Adrenal gland (tissue), 12 donors: ENCODE results near the gene TET3. TPM values are rescaled to one million over a fixed set of nuclear protein-coding genes. Genes with fewer than 3 reads are reported as not detected.

Experiments
- DNase-seq, 7 donors: peaks; one replicate each; pipeline ENCODE4 v3.0.0-alpha.2; 2019 to 2020
- H3K27ac ChIP-seq, 5 donors: fragments of 200-600 bp; sonication (generic) in 4 of 5; 1 replicate in 3 of 5; 2 replicates in 2 of 5; pipeline versions ENCODE4 v1.5.1 to v1.8.0; 2016 to 2020; ENCODE audit warnings: mild to moderate bottlenecking in 1 of 5
- H3K27me3 ChIP-seq: fragments of 200-600 bp; 2 replicates; pipeline ENCODE4 v1.8.0; 2021
- H3K36me3 ChIP-seq, 2 donors: fragments of 200-600 bp; replicated peaks in 1 of 2; 1 replicate in 1 of 2; 2 replicates in 1 of 2; pipeline versions ENCODE4 v1.5.1 to v1.8.0; 2018 to 2022
- H3K4me1 ChIP-seq, 2 donors: fragments of 200-600 bp; replicated peaks in 1 of 2; 1 replicate in 1 of 2; 2 replicates in 1 of 2; pipeline versions ENCODE4 v1.5.1 to v1.8.0; 2018 to 2021
- H3K4me3 ChIP-seq, 4 donors: fragments of 200-600 bp; sonication (generic) in 3 of 4; one replicate each; pipeline ENCODE4 v1.5.1; 2016 to 2018
- H3K9me3 ChIP-seq, 3 donors: fragments of 200-600 bp; sonication (generic) in 1 of 3; replicated peaks in 1 of 3; 1 replicate in 2 of 3; 2 replicates in 1 of 3; pipeline versions ENCODE4 v1.5.1 to v1.8.0; 2016 to 2021
- POLR2A ChIP-seq, 2 donors: fragments of 450-650 bp; IDR thresholded peaks; one replicate each; pipeline ENCODE4 v1.6.1; 2017; ENCODE audit warnings: antibody characterized with exemption in 2 of 2, mild to moderate bottlenecking in 2 of 2, moderate library complexity in 1 of 2
- WGBS, 4 donors: extraction: QIAGEN DNeasy Blood & Tissue Kit in 2 of 4; methylation state at CpG; one replicate each; pipeline versions ENCODE4 v1.1.5 to v1.1.7; 2013 to 2017; 5-methylcytosine and 5-hydroxymethylcytosine counted together
- intact Hi-C, 2 donors: fragments of 100-400 bp; cut with DNase I; formaldehyde crosslinking; loops; one replicate each; pipeline versions ENCODE4 v1.14.1 to v1.15.0; 2022 to 2023
- polyA plus RNA-seq, 3 donors: library from polyadenylated mRNA; stranded (reverse); fragments of 200-250 nt in 2 of 3; fragments of 350-450 nt in 1 of 3; fragmentation: Illumina TruSeq in 1 of 3; extraction: RNeasy Lipid Tissue Mini Kit (QIAGEN cat#74804) in 1 of 3; gene quantifications; one replicate each; pipeline ENCODE4 v1.2.3, GENCODE V29; 2013 to 2014
- total RNA-seq, 9 donors: library from RNA; depleted of rRNA in 4 of 9; stranded (reverse); fragments of >200 nt in 4 of 9; fragments of 120-200 nt in 1 of 9; fragmentation: NEBNext Ultra II Directional in 1 of 9; extraction: Animal tissue kit (Norgen Biotek cat#: 25700) in 1 of 9; gene quantifications; one replicate each; pipeline versions ENCODE4 v1.1.0 to v1.2.4, GENCODE V29; 2013 to 2023
- TF ChIP-seq, protein P1 (sequence below), 6 experiments: fragments of 450-650 bp in 4 of 6; fragments of 200-600 bp in 2 of 6; sonication (generic) in 1 of 6; IDR thresholded peaks; 1 replicate in 5 of 6; 2 replicates in 1 of 6; pipeline versions ENCODE4 v1.5.1 to v1.8.0; 2016 to 2021; ENCODE audit warnings: antibody characterized with exemption in 6 of 6, mild to moderate bottlenecking in 2 of 6, moderate library complexity in 1 of 6
- donor health status: healthy with polysubstance abuse.
- donor health status: Bipolar disorder and iron deficiency.
- donor health status: DM: yes; HTN: yes; CAD: no.
- donor health status: DM: no; HTN: no; CAD: no.
- donor health status: DM: no; HTN: no; CAD: no.
- donor health status: DM: yes; HTN: yes; CAD: no.

Gene TET3
- total and polyA plus RNA-seq, 12 donors, result 1.3 to 8.6 (median 5.4) TPM

- peaks cover 6 to 29% of the 10 kb centered on the region in 2 donors for H3K4me1 ChIP-seq
- no peak for TF ChIP-seq POLR2A (IDR thresholded peaks at IDR 0.05)
- TF ChIP-seq, protein P1, sequence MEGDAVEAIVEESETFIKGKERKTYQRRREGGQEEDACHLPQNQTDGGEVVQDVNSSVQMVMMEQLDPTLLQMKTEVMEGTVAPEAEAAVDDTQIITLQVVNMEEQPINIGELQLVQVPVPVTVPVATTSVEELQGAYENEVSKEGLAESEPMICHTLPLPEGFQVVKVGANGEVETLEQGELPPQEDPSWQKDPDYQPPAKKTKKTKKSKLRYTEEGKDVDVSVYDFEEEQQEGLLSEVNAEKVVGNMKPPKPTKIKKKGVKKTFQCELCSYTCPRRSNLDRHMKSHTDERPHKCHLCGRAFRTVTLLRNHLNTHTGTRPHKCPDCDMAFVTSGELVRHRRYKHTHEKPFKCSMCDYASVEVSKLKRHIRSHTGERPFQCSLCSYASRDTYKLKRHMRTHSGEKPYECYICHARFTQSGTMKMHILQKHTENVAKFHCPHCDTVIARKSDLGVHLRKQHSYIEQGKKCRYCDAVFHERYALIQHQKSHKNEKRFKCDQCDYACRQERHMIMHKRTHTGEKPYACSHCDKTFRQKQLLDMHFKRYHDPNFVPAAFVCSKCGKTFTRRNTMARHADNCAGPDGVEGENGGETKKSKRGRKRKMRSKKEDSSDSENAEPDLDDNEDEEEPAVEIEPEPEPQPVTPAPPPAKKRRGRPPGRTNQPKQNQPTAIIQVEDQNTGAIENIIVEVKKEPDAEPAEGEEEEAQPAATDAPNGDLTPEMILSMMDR (IDR thresholded peaks at IDR 0.05), result no peak
- no peaks in the 10 kb centered on the region for H3K27me3 ChIP-seq
- no peak overlapping the region for H3K27ac ChIP-seq
- H3K36me3 ChIP-seq, result no peaks in the 10 kb centered on the region
- no peak overlapping the region for H3K4me3 ChIP-seq
- intact Hi-C loops, result loop anchor here in 1 of 2 donors (10.0 kb wide), 1 partner anchor 84 kb away; no protein-coding TSS in a partner anchor
- no peak for DNase-seq
- 95 to 100% (median 99%) methylated on average over 1 of the region's 1 CpG for WGBS, 4 donors
- H3K9me3 ChIP-seq, result no peaks in the 10 kb centered on the region
Measured at GRCh38 chr2:73990531-73990930, 5.8 kb downstream of the TET3 start.

DNA sequence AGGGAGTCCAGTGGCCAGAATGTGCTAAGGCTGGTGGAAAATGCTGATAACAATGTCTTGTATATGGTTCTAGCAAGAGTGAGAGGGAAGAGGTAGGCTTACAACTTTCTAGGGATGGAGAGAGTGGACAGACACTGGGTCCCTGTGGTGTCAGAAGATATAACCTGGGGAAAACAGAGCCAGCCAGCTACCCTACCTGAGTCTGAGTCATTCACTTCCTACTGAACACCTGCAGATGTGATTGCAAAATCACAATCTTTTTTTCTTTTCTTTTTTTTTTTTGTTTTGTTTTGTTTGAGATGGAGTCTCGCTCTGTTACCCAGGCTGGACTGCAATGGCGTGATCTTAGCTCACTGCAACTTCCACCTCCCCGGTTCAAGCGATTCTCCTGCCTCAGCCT is 7.3 kb downstream of the TET3 start:
- TF ChIP-seq, protein P1 (IDR thresholded peaks at IDR 0.05), result no peak
- TF ChIP-seq POLR2A (IDR thresholded peaks at IDR 0.05), result no peak
- no peak for DNase-seq
- WGBS, 4 donors, result 96 to 100% (median 99%) methylated on average over 4 of the region's 4 CpGs

DNA sequence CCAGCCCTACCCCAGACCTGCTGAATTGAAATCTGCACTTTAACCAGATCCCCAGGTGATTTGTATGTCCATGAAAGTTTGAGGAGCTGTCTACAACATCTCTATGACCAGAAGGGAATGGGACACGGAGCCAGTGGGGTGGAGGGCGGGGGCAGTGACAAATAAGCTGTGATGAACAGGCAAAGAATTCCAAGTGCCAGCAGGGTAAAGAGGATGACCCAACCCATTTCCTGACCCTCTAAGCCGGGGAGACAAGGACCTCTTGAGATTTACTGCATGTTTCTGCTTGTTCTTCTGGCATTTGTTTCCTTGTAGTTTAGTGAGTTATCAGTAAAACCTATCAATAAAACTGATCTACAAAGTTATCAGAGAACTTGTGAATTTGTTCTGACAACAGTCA is 8.7 kb downstream of the TET3 start:
- H3K4me3 ChIP-seq, result no peak overlapping the region
- no peak for DNase-seq
- no peaks in the 10 kb centered on the region for H3K36me3 ChIP-seq
- intact Hi-C loops, result loop anchor here in 1 of 2 donors (10.0 kb wide), 1 partner anchor 81 kb away; no protein-coding TSS in a partner anchor
- H3K27ac ChIP-seq, result no peak overlapping the region
- H3K27me3 ChIP-seq, result no peaks in the 10 kb centered on the region
- WGBS, 4 donors, result 39 to 81% (median 67%) methylated on average over 3 of the region's 3 CpGs
- TF ChIP-seq, protein P1 (IDR thresholded peaks at IDR 0.05), result no peak
- TF ChIP-seq POLR2A (IDR thresholded peaks at IDR 0.05), result no peak
- peaks cover 0 to 5% of the 10 kb centered on the region in 2 donors for H3K4me1 ChIP-seq
- H3K9me3 ChIP-seq, result no peaks in the 10 kb centered on the region

More for the DNA sequence above, 7.3 kb downstream of the TET3 start:
- H3K4me3 ChIP-seq, result no peak overlapping the region
- no peaks in the 10 kb centered on the region for H3K36me3 ChIP-seq
- intact Hi-C loops, result loop anchor here in 1 of 2 donors (10.0 kb wide), 1 partner anchor 83 kb away; no protein-coding TSS in a partner anchor
- H3K27me3 ChIP-seq, result no peaks in the 10 kb centered on the region
- H3K27ac ChIP-seq, result no peak overlapping the region
- peaks cover 0 to 15% of the 10 kb centered on the region in 2 donors for H3K4me1 ChIP-seq
- H3K9me3 ChIP-seq, result no peaks in the 10 kb centered on the region

DNA sequence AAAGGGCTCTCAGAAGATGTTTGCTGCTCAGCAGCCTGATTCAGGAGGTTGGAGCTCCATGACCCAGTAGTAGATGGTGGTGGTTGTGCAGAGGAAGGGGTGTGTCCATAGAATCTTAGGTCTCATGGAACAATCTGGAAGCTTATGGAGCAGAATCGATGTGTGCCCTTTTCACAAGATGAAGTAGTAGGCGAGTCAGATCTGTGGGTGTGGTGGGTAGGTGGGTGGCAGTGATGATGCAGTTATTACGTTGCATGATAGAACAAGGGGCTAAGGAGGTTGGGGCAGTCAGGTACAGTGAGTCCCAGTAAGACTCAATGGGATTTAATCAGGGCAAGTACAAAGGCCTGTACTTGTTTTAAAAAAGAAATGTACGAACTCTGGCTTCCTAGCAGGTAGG is 9.1 kb downstream of the TET3 start:
- 80 to 90% (median 86%) methylated on average over 4 of the region's 4 CpGs for WGBS, 4 donors
- no peak for DNase-seq
- no peaks in the 10 kb centered on the region for H3K36me3 ChIP-seq
- H3K27me3 ChIP-seq, result no peaks in the 10 kb centered on the region
- TF ChIP-seq, protein P1 (IDR thresholded peaks at IDR 0.05), result no peak
- TF ChIP-seq POLR2A (IDR thresholded peaks at IDR 0.05), result no peak
- H3K4me3 ChIP-seq, result no peak overlapping the region
- no peaks in the 10 kb centered on the region for H3K9me3 ChIP-seq
- no peak overlapping the region for H3K27ac ChIP-seq
- H3K4me1 ChIP-seq, result peaks cover 0 to 1% of the 10 kb centered on the region in 2 donors
- intact Hi-C loops, result loop anchor here in 1 of 2 donors (10.0 kb wide), 1 partner anchor 81 kb away; no protein-coding TSS in a partner anchor
